ENCODE results near the gene CHRNB2.

CHRNB2 gene

GRCh38 chr1:154627257-154628120 is 59.9 kb downstream of the CHRNB2 start:
- peak overlapping the region; percentile 95 for H3K4me3 ChIP-seq (ENCODE audit: low read depth, low read length)

GRCh38 chr1:154628121-154628405 is 60.5 kb downstream of the CHRNB2 start:
- peak overlapping the region; percentile 95 for H3K4me3 ChIP-seq (ENCODE audit: low read depth, low read length)
- TF ChIP-seq, protein P1, sequence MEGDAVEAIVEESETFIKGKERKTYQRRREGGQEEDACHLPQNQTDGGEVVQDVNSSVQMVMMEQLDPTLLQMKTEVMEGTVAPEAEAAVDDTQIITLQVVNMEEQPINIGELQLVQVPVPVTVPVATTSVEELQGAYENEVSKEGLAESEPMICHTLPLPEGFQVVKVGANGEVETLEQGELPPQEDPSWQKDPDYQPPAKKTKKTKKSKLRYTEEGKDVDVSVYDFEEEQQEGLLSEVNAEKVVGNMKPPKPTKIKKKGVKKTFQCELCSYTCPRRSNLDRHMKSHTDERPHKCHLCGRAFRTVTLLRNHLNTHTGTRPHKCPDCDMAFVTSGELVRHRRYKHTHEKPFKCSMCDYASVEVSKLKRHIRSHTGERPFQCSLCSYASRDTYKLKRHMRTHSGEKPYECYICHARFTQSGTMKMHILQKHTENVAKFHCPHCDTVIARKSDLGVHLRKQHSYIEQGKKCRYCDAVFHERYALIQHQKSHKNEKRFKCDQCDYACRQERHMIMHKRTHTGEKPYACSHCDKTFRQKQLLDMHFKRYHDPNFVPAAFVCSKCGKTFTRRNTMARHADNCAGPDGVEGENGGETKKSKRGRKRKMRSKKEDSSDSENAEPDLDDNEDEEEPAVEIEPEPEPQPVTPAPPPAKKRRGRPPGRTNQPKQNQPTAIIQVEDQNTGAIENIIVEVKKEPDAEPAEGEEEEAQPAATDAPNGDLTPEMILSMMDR (conservative IDR thresholded peaks at IDR 0.05; ENCODE audit: low read depth, low read length), result no peak
- no peak for DNase-seq (ENCODE audit: low read depth)

More at GRCh38 chr1:154627257-154628120, 59.9 kb downstream of the CHRNB2 start:
- peak; percentile 88 for DNase-seq (ENCODE audit: low read depth)
- TF ChIP-seq, protein P1 (conservative IDR thresholded peaks at IDR 0.05; ENCODE audit: low read depth, low read length), result no peak

DNA sequence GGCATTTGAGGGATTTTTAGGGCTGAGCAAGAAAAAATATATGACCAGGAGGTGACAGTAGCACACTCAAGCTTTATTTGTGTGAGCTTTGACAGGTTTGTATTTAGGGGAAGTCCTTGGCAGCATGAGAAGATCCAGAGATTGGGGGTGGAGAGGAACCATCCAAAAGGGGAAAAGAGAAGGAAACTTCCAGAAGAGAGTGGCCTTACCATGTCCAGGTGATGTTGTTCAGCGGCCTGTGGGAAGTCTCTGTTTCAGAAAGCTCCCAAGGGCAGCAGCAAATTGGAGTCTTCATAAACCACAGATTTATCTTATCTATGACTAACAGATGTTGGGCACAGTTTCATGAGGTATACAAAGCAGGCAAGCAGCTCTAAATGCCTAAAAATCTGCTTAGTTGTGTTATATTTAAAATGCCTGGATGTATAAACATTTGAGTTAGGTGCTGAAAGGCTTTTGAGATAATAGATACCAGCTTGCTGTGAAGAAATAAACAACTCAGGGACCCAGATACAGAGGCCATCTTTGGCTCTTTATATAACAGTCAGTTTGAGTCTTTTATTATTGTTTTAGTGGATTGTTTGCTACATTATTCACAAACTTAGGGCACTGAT is 61.6 kb downstream of the CHRNB2 start:
- peak; percentile 10 for DNase-seq (ENCODE audit: low read depth)
- TF ChIP-seq, protein P1 (conservative IDR thresholded peaks at IDR 0.05; ENCODE audit: low read depth, low read length), result no peak
- no peak overlapping the region for H3K4me3 ChIP-seq (ENCODE audit: low read depth, low read length)
